Cardiac fibroblast (primary cell): ENCODE measurements around the gene SLC17A1.

ENCODE experiments used
- DNase-seq, 2 donors: peaks; one replicate each; pipeline versions ENCODE4 v3.0.0 to v3.0.0-alpha.2; 2010; ENCODE audit warnings: low read depth in 2 of 2
- H3K4me3 ChIP-seq, 2 donors: replicated peaks in 1 of 2; 1 replicate in 1 of 2; 2 replicates in 1 of 2; pipeline ENCODE4 v1.5.1; 2011; ENCODE audit warnings: low read depth in 2 of 2, low read length in 2 of 2, mild to moderate bottlenecking in 2 of 2, moderate library complexity in 1 of 2
- TF ChIP-seq, protein P1 (sequence below): IDR thresholded peaks from one replicate; pipeline ENCODE4 v1.5.1; 2011; ENCODE audit warnings: low read depth, mild to moderate bottlenecking, low read length, inconsistent platforms

Gene SLC17A1

GRCh38 chr6:25774120-25774715 lies 57.6 kb downstream of the SLC17A1 start:
- no peak for DNase-seq
- H3K4me3 ChIP-seq = no peak overlapping the region
- TF ChIP-seq, protein P1, sequence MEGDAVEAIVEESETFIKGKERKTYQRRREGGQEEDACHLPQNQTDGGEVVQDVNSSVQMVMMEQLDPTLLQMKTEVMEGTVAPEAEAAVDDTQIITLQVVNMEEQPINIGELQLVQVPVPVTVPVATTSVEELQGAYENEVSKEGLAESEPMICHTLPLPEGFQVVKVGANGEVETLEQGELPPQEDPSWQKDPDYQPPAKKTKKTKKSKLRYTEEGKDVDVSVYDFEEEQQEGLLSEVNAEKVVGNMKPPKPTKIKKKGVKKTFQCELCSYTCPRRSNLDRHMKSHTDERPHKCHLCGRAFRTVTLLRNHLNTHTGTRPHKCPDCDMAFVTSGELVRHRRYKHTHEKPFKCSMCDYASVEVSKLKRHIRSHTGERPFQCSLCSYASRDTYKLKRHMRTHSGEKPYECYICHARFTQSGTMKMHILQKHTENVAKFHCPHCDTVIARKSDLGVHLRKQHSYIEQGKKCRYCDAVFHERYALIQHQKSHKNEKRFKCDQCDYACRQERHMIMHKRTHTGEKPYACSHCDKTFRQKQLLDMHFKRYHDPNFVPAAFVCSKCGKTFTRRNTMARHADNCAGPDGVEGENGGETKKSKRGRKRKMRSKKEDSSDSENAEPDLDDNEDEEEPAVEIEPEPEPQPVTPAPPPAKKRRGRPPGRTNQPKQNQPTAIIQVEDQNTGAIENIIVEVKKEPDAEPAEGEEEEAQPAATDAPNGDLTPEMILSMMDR = no peak

DNA sequence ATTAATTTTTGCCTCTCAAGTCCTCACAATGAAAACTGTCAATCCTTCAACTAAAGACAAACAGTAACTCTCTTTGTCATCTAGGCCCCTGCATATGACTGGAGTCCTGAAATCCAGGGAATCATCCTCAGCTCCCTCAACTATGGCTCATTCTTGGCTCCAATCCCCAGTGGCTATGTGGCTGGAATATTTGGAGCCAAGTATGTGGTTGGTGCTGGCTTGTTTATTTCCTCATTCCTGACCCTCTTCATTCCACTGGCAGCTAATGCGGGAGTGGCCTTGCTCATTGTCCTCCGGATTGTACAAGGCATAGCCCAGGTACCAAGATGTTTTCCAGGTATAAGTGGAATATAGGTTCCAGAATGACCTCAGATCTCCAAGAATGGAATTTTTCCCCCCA lies 61.9 kb downstream of the SLC17A1 start:
- H3K4me3 ChIP-seq = no peak overlapping the region
- TF ChIP-seq, protein P1 = no peak
- DNase-seq = peak in 1 of 2 donors; percentile 8

- DNase-seq = no peak
- H3K4me3 ChIP-seq = no peak overlapping the region
- TF ChIP-seq, protein P1 = no peak
Observed at GRCh38 chr6:25768566-25768965, 63.3 kb downstream of the SLC17A1 start.

GRCh38 chr6:25764611-25765010 lies 67.2 kb downstream of the SLC17A1 start:
- TF ChIP-seq, protein P1 = no peak
- H3K4me3 ChIP-seq = no peak overlapping the region
- no peak for DNase-seq

- TF ChIP-seq, protein P1 = no peak
- no peak overlapping the region for H3K4me3 ChIP-seq
- no peak for DNase-seq
Observed at GRCh38 chr6:25757936-25758642, 73.8 kb downstream of the SLC17A1 start.

GRCh38 chr6:25756382-25757363 lies 75.2 kb downstream of the SLC17A1 start:
- TF ChIP-seq, protein P1 = no peak
- DNase-seq = peak in 1 of 2 donors; percentile 1
- no peak overlapping the region for H3K4me3 ChIP-seq
